HTR-8/SVneo (cell line): ENCODE results near the gene TMEM154.

Experiments used
- DNase-seq: peaks from one replicate; pipeline ENCODE4 v3.0.0; 2011; ENCODE audit warnings: low spot score, mixed read lengths; ENCODE audit not compliant: insufficient read length
- FAIRE-seq: peaks from 2 replicates; lab custom pipeline; 2011; peaks lifted over from hg19 to GRCh38; lab: Jason Lieb, UNC

TMEM154 gene

DNA sequence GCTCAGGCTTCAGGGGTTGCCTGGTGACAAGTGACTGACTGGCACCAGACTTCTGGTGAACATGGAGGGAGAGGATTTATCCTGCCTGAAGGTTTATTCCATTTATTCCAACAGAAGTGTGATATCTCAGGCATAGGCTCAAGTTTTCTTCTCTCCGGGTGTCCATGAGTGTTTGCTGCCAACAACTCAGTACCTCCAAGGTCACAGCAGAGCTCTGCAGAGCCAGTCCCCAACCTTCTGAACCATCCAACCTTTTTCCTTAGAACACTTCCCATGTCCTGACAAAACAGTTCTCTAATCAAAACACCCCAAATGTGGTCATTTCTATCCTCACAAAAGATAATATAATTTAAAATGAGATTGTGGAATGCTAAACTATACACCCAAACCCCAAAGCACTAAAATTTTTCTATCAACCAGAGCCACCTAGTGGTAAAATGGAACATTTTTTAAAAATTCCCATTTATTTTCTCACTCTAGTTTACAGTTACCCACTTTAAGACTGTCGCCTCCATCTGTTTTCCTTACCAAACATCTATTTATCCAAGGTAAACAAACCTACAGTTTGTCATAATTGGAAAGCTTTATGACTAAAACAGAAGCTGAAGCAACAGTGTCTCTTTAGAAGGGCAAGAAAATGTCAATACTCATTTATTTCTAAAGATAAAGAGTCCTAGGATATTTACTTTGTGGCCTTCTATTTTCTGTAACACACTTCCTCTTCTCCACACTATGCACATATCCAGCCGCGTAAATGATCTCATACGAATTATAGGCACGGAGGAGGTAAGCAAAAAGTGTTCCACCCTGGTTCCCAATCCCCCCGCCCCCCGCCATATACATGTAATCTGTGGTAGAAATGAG is 39.5 kb downstream of the TMEM154 start:
- peak; percentile 41 for DNase-seq
- FAIRE-seq = no peak

DNA sequence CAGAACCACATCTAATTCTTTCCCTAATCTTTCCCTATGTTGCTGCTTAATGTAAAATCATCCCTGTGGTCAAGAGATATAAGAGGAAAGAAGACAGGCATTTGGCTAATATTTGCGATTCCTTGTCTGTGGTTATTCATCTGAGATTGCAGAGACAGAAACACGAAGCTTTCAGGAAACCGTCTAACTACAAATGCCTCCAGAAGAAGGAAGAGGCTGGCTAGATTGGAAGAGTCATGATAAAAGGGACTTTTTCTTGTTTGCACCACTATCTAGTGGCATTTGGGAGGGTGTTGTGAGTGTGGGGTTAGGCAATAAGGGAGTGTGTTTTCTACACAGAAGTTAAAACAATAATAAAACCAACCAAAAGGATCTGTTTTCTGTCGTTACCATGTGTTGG is 43.9 kb downstream of the TMEM154 start:
- no peak for DNase-seq
- FAIRE-seq = no peak

DNA sequence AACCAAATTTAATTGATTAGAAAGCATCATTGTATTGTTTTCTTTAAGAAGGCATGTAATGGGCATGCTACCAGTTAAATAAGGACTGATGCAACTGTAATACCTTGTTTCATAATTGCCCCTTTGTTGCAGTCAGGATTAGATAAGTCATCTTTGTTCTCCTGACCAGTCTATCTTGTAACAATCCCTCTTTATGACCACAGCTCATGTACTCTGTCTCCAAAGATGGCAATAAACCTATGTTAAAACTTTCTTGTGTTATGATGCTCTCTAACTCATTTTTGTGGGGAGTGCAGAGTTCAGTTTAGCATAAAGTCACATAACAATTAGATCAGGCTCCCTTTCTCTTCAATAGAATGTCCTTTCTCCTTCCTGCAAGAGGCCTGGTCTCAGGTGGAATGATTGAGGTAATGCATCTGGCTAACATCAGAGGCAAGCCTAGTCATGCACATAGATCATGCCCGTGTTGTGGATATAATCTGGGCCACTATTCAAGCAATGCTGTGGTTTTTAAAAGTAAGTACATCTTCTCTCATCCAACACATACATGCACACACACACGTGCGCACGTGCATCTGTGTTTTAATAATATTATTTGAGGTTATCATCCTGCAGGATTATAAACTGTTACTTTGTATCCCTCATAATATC is 45.6 kb downstream of the TMEM154 start:
- no peak for DNase-seq
- no peak for FAIRE-seq

DNA sequence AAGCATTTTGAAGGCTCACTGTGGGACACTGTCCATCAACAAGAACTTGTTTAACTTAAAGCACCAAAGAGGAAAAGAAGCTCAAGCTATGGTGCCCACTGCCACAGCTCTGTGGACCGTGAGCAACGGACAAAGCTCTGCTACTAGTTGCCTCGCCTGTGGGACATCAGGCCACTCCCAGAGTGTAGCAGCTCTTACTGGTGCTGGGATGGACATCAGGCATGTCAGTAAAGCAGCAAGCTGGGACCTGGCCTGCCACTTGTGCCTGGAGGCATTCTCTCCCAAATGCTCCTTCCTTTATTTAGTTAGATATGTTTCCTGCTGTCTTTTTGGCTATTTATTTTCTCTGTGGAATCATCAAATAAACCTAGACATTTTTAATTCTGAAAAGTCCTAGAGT is 46.7 kb downstream of the TMEM154 start:
- DNase-seq (no peak), FAIRE-seq (no peak)

DNA sequence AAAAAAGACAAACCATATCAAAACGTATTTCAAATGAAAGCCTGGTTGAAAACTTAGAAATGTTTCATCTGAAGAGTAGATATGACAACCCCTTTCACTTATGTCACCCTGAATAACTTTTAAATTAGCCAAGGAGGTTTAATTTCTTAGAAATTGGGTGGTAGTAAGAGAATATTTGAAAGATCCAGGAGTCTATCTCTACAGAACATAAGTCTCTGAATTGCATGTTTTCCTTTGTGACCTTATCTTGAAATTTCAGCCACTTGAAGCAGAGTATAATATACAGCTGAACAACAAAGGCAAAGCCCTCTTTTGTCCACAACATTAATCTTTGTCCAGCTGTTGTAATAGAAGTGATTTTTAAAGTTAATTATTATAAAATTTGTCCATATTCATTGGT is 49.5 kb downstream of the TMEM154 start:
- DNase-seq (no peak), FAIRE-seq (no peak)

DNA sequence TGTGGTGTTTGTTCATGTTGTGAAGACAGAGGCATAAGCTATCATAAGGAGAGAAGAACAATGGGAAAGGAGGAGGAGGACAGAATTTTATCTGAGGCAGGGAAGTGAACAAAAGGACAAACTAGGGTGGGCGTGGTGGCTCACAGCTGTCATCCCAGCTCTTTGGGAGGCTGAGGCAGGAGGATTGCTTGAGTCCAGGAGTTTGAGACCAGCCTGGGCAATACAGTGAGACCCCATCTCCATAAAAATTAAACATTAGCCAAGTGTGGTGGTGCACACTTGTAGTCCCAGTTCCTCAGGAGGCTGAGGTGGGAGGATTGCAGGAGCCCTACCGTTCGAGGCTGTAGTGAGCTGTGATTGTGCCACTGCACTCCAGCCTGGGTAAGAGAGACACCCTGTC is 49.9 kb downstream of the TMEM154 start:
- DNase-seq (no peak), FAIRE-seq (no peak)

DNA sequence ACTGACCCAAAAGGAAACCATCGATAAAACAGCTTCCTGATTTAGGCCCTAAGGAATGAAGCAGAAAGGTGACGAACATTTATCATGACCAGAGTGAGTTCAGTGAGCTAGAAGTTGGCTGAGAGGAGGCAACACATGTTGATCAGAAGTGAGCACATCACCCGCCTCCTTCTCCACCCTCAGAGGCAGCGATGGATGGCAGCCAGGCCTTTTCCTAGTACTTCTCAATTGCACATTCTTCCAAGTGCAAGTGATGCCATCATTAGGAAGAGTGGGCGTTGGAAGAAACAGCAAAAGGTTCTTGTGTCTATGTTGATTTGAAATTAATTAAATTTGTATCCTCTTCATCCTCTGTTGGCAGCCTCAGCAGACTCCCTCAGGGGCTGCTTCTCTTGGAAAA is 51.7 kb downstream of the TMEM154 start:
- no peak for FAIRE-seq
- DNase-seq = no peak

DNA sequence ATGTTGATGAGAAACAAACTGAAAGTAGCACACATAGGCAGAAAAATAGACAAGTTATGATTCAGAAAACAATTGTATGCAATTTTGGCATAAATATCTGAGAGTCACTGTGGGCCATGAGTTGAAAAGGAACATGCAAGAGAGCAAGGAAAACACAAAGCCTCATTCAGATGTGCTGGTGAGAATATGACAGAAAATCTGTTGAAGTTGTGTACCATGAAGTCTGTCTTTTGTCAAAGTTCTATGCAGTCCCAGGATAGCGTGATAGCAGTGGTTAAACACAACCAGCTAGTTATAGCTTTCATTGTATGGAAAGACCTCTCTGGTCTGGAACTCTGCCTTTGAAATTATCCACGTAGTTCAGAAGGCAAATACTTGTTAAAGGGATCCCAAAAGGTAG is 53.0 kb downstream of the TMEM154 start:
- FAIRE-seq (no peak), DNase-seq (no peak)

DNA sequence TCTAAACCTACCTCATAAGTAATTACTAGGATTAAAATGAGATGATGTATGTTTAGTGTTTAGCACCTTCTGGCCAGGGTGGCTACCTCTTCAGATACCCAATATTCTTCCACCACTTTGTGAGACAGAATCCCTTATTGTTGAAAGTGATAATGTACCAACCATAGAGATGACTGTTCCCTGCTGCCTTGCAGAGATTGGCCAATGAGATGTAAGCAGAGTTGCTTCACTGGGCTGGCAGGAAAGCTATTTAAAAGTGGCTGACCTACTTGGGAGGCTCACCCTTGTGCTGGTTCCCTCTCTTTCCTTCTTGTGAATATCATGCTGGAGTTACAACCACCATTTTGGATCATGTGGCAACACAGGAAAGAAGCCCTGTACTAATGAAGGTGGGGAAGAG is 58.9 kb downstream of the TMEM154 start:
- DNase-seq (no peak), FAIRE-seq (no peak)

DNA sequence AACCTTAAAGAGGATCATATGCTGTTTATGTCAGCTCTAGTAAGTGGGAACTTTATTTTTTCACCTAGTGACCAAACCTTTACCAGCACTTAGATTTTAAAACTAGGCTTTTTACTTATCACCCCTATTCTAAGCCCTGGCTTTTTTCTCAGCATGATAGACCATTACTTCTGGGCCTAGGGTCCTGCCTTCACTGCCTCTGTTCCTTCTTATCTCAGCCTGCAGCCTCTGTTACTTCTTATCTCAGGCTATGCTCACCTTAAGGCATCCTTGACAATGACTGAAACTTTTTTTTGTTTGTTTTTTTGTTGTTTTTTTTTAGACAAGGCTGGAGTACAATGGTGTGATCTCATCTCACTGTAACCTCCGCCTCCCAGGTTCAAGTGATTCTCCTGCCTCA is 59.6 kb downstream of the TMEM154 start:
- no peak for DNase-seq
- no peak for FAIRE-seq

DNA sequence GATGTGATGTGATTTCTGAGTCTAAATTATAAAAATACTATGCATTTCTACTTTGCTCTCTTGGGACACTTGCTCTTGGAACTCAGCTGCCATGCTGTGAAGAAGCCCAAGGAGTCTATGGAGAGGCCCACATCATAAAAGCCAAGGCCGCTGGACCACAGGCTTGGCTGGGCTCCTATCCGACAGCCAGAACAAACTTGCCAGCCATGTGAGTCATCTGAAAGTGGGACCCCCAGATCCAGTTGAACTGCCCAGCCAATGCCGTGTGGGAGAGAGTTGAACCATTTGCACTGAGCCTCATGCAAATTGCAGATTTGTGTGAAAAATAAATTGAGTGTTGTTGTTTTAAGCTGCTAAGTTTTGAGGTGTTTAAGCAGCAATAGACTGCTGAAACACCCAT is 60.2 kb downstream of the TMEM154 start:
- no peak for DNase-seq
- FAIRE-seq = no peak

DNA sequence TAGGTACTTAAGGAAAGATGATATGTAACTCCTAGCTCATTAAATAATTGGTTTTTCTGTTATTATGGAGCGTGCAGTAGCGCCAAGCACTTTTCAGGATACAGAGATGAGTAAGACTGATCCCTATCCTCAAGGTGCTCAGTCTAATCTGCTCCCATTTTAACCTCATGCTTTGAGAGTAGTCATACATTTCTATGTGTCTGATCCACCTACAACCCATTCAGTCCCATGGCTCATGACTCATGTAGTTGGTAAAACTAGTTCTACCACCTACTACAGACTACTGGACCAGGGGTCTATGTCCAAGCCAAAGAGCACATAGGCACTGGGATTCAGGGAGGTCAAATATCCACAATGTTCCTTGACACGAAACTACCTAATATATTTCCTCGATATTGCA is 60.8 kb downstream of the TMEM154 start:
- DNase-seq (no peak), FAIRE-seq (no peak)

DNA sequence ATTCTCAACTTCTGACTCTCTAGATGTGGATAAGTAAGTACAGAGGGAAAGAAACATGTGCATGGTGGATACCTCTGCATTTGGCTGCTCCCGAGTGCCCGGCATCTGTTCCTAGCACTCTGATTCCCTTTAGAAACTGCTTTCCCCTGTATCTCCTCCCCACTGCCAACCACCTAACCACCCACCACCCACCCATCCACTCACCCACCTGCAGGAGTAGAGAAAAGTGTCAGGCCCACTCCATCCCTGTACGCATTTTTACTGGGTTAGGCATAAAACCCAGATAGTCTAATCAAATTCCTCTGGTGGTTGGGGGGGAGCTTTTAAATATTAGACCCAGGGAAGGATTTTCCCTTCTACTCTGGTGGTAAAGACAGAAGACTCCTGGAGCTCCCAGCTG is 63.0 kb downstream of the TMEM154 start:
- FAIRE-seq (no peak), DNase-seq (no peak)

DNA sequence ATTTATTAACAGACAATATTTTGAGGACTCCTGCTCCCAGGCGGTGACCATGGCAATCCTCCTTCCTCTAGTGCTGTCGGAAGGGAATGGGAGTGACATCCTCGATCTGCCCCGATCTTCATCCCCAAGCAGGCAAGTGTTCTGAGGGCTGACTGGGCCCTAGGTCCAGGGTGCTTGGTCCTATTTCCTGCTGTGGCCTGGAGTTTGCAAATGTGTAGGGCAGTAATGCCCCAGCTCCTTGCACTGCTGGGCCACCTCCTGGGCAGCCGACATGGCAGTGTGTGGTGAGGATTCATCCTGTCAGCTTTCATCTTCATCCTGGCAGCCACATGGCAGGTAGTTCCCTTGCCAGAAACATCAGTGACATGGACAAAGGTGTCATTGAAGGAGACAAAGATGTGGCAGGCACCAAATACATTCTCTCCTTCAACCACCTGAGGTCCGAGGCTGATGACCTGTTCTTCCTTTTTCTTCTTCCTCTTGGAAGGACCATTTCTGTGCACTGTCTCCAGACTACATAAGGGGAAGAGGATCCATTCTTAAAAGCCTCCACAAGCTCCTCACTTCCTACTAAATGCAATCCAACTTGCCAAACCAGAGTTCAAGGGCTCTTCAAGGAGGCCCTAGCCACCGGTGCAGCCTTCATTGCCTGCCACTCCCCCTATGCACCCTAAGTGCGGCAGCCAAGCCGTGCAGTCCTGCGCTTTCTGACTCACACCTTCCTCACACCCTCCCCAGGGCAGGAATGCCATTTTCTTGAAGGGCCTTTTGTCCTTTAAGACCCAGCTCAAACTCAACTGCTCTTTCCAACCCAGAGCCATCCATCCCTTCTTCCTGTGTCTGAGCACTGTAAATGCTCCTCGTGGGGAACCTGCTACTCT is 65.7 kb downstream of the TMEM154 start:
- FAIRE-seq = no peak
- no peak for DNase-seq

DNA sequence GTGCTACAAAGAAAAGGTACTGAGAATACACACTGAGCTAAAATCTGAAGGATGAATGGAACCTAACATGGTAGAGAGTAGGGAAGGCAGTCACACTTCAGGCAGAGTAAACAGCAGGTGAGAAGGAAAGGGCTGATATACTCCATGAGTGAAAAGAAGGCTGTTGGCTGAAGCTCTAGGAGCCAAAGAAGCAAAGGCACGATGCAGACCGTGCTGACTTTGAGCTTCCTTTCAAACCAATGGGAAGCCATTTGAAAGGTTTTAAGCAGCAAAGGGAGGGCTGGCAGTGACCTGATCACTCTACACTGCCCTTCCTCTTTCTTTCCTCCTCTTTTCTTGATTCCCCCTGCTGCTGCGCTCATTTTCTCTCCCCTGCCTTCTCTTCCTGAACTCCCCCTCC is 66.4 kb downstream of the TMEM154 start:
- no peak for FAIRE-seq
- no peak for DNase-seq

DNA sequence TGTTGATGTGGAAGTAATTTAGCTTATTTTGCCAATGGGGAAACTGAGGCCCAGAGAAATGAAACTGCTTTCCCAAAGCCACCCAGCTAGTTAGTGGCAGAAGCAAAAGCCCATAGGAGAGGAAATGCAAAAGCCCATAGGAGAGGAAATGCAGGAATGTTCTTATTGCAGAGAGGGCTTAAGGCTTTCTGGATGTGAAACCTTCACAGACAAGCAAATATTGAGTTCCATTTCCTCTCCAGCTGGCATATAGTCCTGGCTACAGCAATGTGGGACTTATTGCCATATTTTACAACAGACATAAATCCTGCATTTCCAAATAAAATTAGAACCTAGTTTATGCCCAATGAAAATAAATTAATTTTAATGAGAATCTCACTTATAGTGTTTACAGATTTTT is 69.7 kb downstream of the TMEM154 start:
- FAIRE-seq = no peak

DNA sequence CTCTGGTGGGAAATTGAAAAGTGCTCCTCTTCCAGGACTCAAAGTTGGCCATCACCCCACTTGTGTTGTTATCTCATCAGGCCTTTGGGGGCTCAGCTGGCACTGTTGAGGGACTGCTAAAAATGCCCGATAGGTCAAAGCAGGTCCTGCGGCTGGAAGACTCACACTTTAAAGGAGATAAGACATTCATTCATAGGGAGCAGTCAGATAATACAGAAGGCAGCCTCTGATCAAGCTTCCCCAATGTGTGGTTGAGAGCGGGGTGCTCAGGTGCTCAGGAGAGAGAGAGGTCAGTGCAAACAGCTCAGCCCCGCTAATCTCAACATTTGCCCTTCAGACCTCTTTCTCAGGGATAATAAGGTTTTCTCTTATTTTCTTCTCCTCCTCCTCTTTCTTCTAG is 70.3 kb downstream of the TMEM154 start:
- DNase-seq (no peak), FAIRE-seq (no peak)

More for the DNA sequence above, 69.7 kb downstream of the TMEM154 start:
- no peak for DNase-seq

DNA sequence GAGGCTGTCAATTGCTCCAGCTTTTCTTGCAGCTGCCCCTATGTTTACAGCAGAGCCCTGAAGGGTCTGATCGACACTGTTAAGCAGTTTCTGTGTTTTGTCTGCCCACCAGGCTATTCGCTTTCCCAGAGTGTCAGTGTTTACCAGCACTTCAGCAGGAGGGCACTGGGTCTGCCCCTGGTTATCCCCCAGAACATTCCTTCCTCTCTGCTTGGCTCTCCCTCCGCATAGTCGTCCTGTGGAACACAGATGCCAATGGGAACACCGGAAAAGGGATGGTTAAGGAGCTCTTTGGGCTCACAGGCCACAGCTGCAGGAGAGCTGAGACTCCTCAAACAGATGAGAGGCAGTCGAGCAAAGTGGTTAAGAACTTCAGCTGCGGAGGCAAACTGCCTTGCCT is 72.6 kb downstream of the TMEM154 start:
- DNase-seq (no peak), FAIRE-seq (no peak)

DNA sequence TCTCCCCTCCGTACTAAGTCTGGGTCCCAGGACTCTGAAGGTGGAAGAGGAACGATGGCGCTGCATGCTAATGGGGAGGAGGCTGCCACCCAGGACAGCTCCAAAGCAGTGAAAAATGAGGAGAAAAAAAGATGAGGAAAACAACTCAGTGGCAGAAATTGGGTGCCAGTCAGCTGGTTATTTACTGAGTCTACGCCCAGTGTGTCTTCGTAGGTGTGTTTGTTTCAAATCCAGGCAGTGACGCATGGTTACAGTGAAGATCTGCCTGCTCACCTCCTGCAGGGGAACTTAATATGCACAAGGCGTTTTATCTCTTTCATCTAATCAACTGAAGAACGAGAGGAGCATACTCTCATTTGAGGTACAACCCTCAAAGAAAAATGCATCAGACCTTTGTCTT is 73.0 kb downstream of the TMEM154 start:
- no peak for FAIRE-seq
- DNase-seq = no peak

DNA sequence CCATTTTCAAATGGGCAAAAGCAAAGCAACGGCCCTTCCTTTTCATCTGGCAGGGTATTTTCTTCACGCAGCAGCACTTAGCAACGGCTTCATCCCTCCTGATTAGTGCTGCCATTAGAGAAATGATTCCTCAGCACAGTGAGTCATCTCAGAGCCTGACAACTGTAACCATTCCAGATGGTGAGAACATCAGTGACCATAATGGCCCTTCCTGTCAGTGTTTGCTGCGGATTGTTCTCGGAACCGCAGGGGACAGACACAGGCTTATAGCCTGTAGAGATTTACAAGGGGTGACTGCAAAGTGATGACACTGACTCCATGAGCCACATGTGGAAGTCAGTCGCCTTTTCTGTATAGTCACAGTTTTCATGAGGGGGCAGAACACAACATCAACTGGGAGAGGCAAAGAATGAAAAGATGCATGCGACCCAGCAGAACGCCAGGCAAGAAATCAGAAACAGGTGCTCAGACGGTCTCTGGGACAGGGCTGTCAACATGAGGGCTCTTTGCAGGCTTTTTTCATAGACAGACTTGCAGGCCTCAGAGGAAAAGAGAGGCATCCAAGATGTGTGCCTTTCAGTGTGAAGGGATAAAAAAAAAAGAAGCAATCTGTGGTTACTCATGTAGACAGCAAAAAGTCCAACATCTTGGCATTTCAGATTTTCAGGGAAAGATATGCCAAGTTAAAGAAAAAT is 74.0 kb downstream of the TMEM154 start:
- no peak for FAIRE-seq
- no peak for DNase-seq
